Measurements from ENCODE around the gene CLDN11.

DNA sequence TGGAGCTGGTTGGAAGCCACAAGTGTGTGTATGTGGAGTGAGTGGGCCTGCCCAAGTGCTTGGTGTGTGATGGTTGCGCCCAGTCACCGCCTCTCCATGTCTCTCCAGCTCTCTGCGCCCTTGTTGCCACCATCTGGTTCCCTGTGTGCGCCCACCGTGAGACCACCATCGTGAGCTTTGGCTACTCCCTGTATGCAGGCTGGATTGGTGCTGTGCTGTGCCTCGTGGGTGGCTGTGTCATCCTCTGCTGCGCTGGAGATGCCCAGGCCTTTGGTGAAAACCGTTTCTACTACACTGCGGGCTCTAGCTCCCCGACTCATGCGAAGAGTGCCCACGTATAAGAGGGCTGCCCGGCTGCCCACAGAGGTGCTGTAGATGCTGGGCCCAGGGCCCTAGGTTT, 13.7 kb downstream of the CLDN11 start:
- TF ChIP-seq EP300 (IDR thresholded peaks at IDR 0.05; ENCODE audit: borderline replicate concordance in 1 of 2, low read depth in 2 of 2, low read length in 2 of 2) (no peak), YY1 (IDR thresholded peaks at IDR 0.05; ENCODE audit: low read depth, low read length) (no peak), POLR2A (IDR thresholded peaks at IDR 0.05; ENCODE audit: control extremely low read depth in 1 of 2, low read depth in 2 of 2, low read length in 2 of 2) (no peak), CTCF (IDR thresholded peaks at IDR 0.05; ENCODE audit: control extremely low read depth in 1 of 3, insufficient read depth in 1 of 3, low read depth in 1 of 3, low read length in 3 of 3) (no peak), SUZ12 (IDR thresholded peaks at IDR 0.05; ENCODE audit: low read length) (no peak), TCF12 (IDR thresholded peaks at IDR 0.05; ENCODE audit: low read depth, low read length) (no peak), SIX5 (IDR thresholded peaks at IDR 0.05; ENCODE audit: low read depth, low read length) (no peak), PHF8 (conservative IDR thresholded peaks at IDR 0.05; ENCODE audit: low read depth, low read length) (no peak), HDAC2 (IDR thresholded peaks at IDR 0.05; ENCODE audit: borderline replicate concordance in 1 of 2, low read depth in 2 of 2, low read length in 2 of 2) (no peak), TEAD4 (IDR thresholded peaks at IDR 0.05; ENCODE audit: low read depth, low read length) (no peak)

Data from H1 (cell line).